A673 (cell line): ENCODE measurements around the gene PODXL. TPM values are rescaled to one million over a fixed set of nuclear protein-coding genes. Genes with fewer than 3 reads are reported as not detected.

ENCODE experiments used
- BruUV-seq: library from RNA; stranded (reverse); fragments of 400-500 nt; replicated peaks from 2 replicates; lab custom pipeline; 2021; lab: Mats Ljungman, UMichigan
- CTCF ChIA-PET: fragments of 300-600 bp; sonication (Branson Sonifier 250); formaldehyde crosslinking; loops from one replicate; lab custom pipeline; 2022; ENCODE audit warnings: antibody characterized with exemption; lab: Charles Lee
- POLR2A ChIA-PET: fragments of 300-600 bp; sonication (Branson Sonifier 250); formaldehyde crosslinking; loops from one replicate; lab custom pipeline; 2022; ENCODE audit warnings: antibody characterized with exemption; ENCODE audit not compliant: low non-redundant PET; lab: Charles Lee
- DNase-seq: peaks from one replicate; pipeline ENCODE4 v3.0.0-alpha.2; 2015; ENCODE audit warnings: low spot score
- H3K27ac ChIP-seq: fragments of 200-600 bp; sonication (generic); 2 replicates; pipeline ENCODE4 v1.5.1; 2016; ENCODE audit warnings: mixed run types, low read depth, mild to moderate bottlenecking, mixed read lengths, antibody characterized with exemption, low read length; ENCODE audit not compliant: poor library complexity, severe bottlenecking
- H3K27me3 ChIP-seq: fragments of 200-600 bp; sonication (generic); replicated peaks from 2 replicates; pipeline ENCODE4 v1.6.1; 2017; ENCODE audit warnings: mixed run types, low read depth, mild to moderate bottlenecking, mixed read lengths, antibody characterized with exemption, low read length; ENCODE audit not compliant: insufficient read depth, poor library complexity
- H3K36me3 ChIP-seq: fragments of 200-600 bp; sonication (generic); 2 replicates; pipeline ENCODE4 v1.6.1; 2016; ENCODE audit warnings: mixed run types, mild to moderate bottlenecking, mixed read lengths, antibody characterized with exemption, low read length; ENCODE audit not compliant: insufficient read depth, poor library complexity, severe bottlenecking
- H3K4me1 ChIP-seq: fragments of 200-600 bp; sonication (generic); 2 replicates; pipeline ENCODE4 v1.6.1; 2017; ENCODE audit warnings: mixed run types, mild to moderate bottlenecking, mixed read lengths, antibody characterized with exemption, low read length; ENCODE audit not compliant: insufficient read depth, poor library complexity, severe bottlenecking
- H3K4me3 ChIP-seq: fragments of 200-600 bp; sonication (generic); 2 replicates; pipeline ENCODE4 v1.5.1; 2016; ENCODE audit warnings: low read depth, mixed run types, mild to moderate bottlenecking, mixed read lengths, low read length; ENCODE audit not compliant: poor library complexity, severe bottlenecking
- H3K9me3 ChIP-seq: fragments of 200-600 bp; sonication (generic); 2 replicates; pipeline ENCODE4 v1.6.1; 2016; ENCODE audit warnings: mixed run types, low read depth, mild to moderate bottlenecking, mixed read lengths, antibody characterized with exemption, low read length; ENCODE audit not compliant: poor library complexity, severe bottlenecking
- EZH2 ChIP-seq: fragments of 200-600 bp; sonication (generic); IDR thresholded peaks from 2 replicates; pipeline ENCODE4 v1.6.1; 2017; ENCODE audit warnings: borderline replicate concordance, low read depth, mild to moderate bottlenecking, mixed read lengths, antibody characterized with exemption, low read length; ENCODE audit not compliant: poor library complexity, severe bottlenecking
- intact Hi-C: fragments of 100-400 bp; cut with micrococcal nuclease; formaldehyde crosslinking; loops from one replicate; pipeline ENCODE4 v1.10.0; 2022; ENCODE audit not compliant: unreplicated experiment
- total RNA-seq: library from RNA; stranded (reverse); gene quantifications from 2 replicates; pipeline ENCODE4 v1.2.3, GENCODE V29; 2021
- TF ChIP-seq, protein P1 (sequence below): fragments of 300-800, 200-600 bp; sonication (generic); conservative IDR thresholded peaks from 2 replicates; pipeline ENCODE4 v1.5.1; 2017; ENCODE audit warnings: low read depth, mild to moderate bottlenecking, antibody characterized with exemption, low read length, moderate library complexity, mixed read lengths

The PODXL gene
- total RNA-seq, 1 experiment from 2014 or later = 22.1 TPM

- Histone ChIP-seq H3K27me3 (no peaks in the 10 kb centered on the region), H3K4me1 (peaks cover 8% of the 10 kb centered on the region), H3K36me3 (peaks cover 4% of the 10 kb centered on the region), H3K27ac (no peak overlapping the region), H3K4me3 (no peak overlapping the region), H3K9me3 (no peaks in the 10 kb centered on the region)
- TF ChIP-seq EZH2 = no peak
- TF ChIP-seq, protein P1, sequence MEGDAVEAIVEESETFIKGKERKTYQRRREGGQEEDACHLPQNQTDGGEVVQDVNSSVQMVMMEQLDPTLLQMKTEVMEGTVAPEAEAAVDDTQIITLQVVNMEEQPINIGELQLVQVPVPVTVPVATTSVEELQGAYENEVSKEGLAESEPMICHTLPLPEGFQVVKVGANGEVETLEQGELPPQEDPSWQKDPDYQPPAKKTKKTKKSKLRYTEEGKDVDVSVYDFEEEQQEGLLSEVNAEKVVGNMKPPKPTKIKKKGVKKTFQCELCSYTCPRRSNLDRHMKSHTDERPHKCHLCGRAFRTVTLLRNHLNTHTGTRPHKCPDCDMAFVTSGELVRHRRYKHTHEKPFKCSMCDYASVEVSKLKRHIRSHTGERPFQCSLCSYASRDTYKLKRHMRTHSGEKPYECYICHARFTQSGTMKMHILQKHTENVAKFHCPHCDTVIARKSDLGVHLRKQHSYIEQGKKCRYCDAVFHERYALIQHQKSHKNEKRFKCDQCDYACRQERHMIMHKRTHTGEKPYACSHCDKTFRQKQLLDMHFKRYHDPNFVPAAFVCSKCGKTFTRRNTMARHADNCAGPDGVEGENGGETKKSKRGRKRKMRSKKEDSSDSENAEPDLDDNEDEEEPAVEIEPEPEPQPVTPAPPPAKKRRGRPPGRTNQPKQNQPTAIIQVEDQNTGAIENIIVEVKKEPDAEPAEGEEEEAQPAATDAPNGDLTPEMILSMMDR = no peak
- no TSS peak for BruUV-seq
- ChIA-PET POLR2A (no interaction called here), CTCF (no interaction called here)
- no peak for DNase-seq
- intact Hi-C loops = no loop called here
Measured at GRCh38 chr7:131454498-131454897, 101.9 kb downstream of the PODXL start.

Other genes starting within 250 kb of the PODXL start
- gene MKLN1, start 228.8 kb downstream of the PODXL start, total RNA-seq = 83.5 and 90.2 TPM in 2 replicates